CD8-positive, alpha-beta memory T cell (primary cell): ENCODE data around the gene COX7B2. TPM values are rescaled to one million over a fixed set of nuclear protein-coding genes. Genes with fewer than 3 reads are reported as not detected.

Experiments used
- CTCF ChIA-PET: fragments of 350-600 bp; sonication (Branson Sonifier 250); formaldehyde crosslinking; loops from one replicate; lab custom pipeline; 2021; ENCODE audit warnings: antibody characterized with exemption; lab: Charles Lee
- POLR2A ChIA-PET: fragments of 350-600 bp; sonication (Branson Sonifier 250); formaldehyde crosslinking; loops from one replicate; lab custom pipeline; 2021; ENCODE audit warnings: antibody characterized with exemption; lab: Charles Lee
- DNase-seq, 5 donors: peaks; one replicate each; pipeline versions ENCODE4 v3.0.0 to v3.0.0-alpha.2; 2020 to 2022; ENCODE audit warnings: mixed read lengths in 1 of 5
- H3K27ac ChIP-seq: one replicate; pipeline ENCODE4 v1.7.0; 2013; ENCODE audit warnings: low read depth, mild to moderate bottlenecking, low read length, moderate library complexity
- H3K27me3 ChIP-seq: 2 replicates; pipeline ENCODE4 v1.7.0; 2013; ENCODE audit warnings: low read length, mild to moderate bottlenecking; ENCODE audit not compliant: insufficient read depth, poor library complexity, severe bottlenecking
- H3K36me3 ChIP-seq: 2 replicates; pipeline ENCODE4 v1.7.0; 2013; ENCODE audit warnings: mild to moderate bottlenecking, low read length, moderate library complexity; ENCODE audit not compliant: insufficient read depth
- H3K4me1 ChIP-seq: 2 replicates; pipeline ENCODE4 v1.7.0; 2013; ENCODE audit warnings: mild to moderate bottlenecking, low read length, moderate library complexity; ENCODE audit not compliant: insufficient read depth
- H3K4me3 ChIP-seq: 2 replicates; pipeline ENCODE4 v1.7.0; 2013; ENCODE audit warnings: mild to moderate bottlenecking, low read length
- H3K9me3 ChIP-seq: 2 replicates; pipeline ENCODE4 v1.7.0; 2013; ENCODE audit warnings: mild to moderate bottlenecking, low read length
- H3K27ac Mint-ChIP-seq, 8 donors: one replicate each; pipeline ENCODE4 v1.8.0; 2020 to 2021; ENCODE audit warnings: mixed read lengths in 8 of 8, mild to moderate bottlenecking in 6 of 8, inconsistent platforms in 3 of 8, moderate library complexity in 3 of 8
- H3K27me3 Mint-ChIP-seq, 2 donors: one replicate each; pipeline ENCODE4 v1.8.0; 2020 to 2021; ENCODE audit warnings: mixed read lengths in 2 of 2, mild to moderate bottlenecking in 1 of 2, moderate library complexity in 1 of 2
- H3K36me3 Mint-ChIP-seq, 3 donors: one replicate each; pipeline ENCODE4 v1.8.0; 2020 to 2021; ENCODE audit warnings: mixed read lengths in 3 of 3, inconsistent platforms in 1 of 3, mild to moderate bottlenecking in 1 of 3
- H3K4me1 Mint-ChIP-seq, 3 donors: one replicate each; pipeline ENCODE4 v1.8.0; 2020 to 2021; ENCODE audit warnings: mixed read lengths in 3 of 3, inconsistent platforms in 1 of 3, mild to moderate bottlenecking in 1 of 3
- H3K4me3 Mint-ChIP-seq, 7 donors: one replicate each; pipeline ENCODE4 v1.8.0; 2020 to 2021; ENCODE audit warnings: mixed read lengths in 7 of 7, mild to moderate bottlenecking in 6 of 7, moderate library complexity in 4 of 7, inconsistent platforms in 2 of 7
- H3K9me3 Mint-ChIP-seq, 5 donors: one replicate each; pipeline ENCODE4 v1.8.0; 2020 to 2022; ENCODE audit warnings: mixed read lengths in 5 of 5, mild to moderate bottlenecking in 3 of 5, moderate library complexity in 2 of 5, inconsistent platforms in 1 of 5
- polyA plus RNA-seq: library from polyadenylated mRNA; unstranded; fragments of 300-500 nt; fragmentation: Illumina TruSeq; gene quantifications from one replicate; pipeline ENCODE4 v1.2.3, GENCODE V29; 2021
- total RNA-seq, 2 experiments: library from RNA; stranded (reverse); gene quantifications; one replicate each; pipeline ENCODE4 v1.2.3, GENCODE V29; 2021

COX7B2 gene
- total and polyA plus RNA-seq, 3 experiments from 2014 or later = not detected

GRCh38 chr4:46927201-46927600 lies 18.2 kb upstream of the COX7B2 start:
- no peak overlapping the region for H3K27ac Mint-ChIP-seq
- no peaks in the 10 kb centered on the region for H3K9me3 Mint-ChIP-seq
- no peak overlapping the region for H3K27ac ChIP-seq
- H3K9me3 ChIP-seq = no peaks in the 10 kb centered on the region
- H3K4me3 Mint-ChIP-seq = no peak overlapping the region
- no peaks in the 10 kb centered on the region for H3K36me3 ChIP-seq
- no peaks in the 10 kb centered on the region for H3K27me3 ChIP-seq
- no peaks in the 10 kb centered on the region for H3K4me1 ChIP-seq
- H3K4me3 ChIP-seq = no peak overlapping the region
- no peak for DNase-seq
- peaks cover 0 to 13% of the 10 kb centered on the region in 2 donors for H3K27me3 Mint-ChIP-seq
- CTCF ChIA-PET = no interaction called here
- POLR2A ChIA-PET = no interaction called here
- no peaks in the 10 kb centered on the region for H3K36me3 Mint-ChIP-seq
- H3K4me1 Mint-ChIP-seq = no peaks in the 10 kb centered on the region

DNA sequence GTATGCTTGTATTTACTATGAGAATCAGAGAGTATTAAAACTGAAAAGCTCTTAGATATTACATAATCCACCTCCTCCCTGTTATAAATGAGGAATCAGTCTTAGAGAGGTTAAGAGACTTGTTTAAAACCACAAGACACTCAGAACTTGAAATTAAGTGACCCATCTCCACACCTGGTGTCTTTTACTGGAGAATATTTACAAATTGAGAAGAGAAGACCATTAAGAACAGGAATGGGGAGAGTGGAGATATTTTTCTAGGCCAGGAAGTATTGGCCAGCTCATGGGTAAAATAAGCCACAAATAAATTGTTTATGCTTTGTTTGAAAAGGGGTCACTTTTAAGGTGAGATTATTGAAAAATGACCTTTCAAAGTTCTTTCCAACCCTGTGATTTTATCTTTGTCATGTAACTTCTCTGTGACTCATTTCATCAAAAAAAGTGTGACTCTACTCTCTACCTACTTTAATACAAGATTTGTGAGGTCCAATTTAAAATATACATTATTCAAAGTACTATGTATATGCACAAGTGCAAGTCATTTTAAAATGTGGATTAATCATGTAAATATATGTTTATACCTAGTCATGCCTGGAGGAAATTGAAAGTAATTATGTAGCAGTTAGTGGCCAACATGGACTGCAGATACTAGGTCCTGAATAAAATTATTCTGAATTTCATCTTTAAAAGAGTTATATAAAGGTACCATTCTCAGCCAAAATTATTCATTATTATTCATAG lies 15.9 kb upstream of the COX7B2 start:
- Histone ChIP-seq H3K27ac (no peak overlapping the region), H3K27me3 (no peaks in the 10 kb centered on the region), H3K4me3 (no peak overlapping the region), H3K36me3 (no peaks in the 10 kb centered on the region), H3K4me1 (no peaks in the 10 kb centered on the region), H3K9me3 (no peaks in the 10 kb centered on the region)
- Mint-ChIP-seq H3K4me1 (no peaks in the 10 kb centered on the region), H3K4me3 (no peak overlapping the region), H3K27ac (no peak overlapping the region), H3K27me3 (peaks cover 0 to 13% of the 10 kb centered on the region in 2 donors), H3K36me3 (no peaks in the 10 kb centered on the region), H3K9me3 (no peaks in the 10 kb centered on the region)
- CTCF ChIA-PET = no interaction called here
- DNase-seq = no peak
- POLR2A ChIA-PET = no interaction called here

DNA sequence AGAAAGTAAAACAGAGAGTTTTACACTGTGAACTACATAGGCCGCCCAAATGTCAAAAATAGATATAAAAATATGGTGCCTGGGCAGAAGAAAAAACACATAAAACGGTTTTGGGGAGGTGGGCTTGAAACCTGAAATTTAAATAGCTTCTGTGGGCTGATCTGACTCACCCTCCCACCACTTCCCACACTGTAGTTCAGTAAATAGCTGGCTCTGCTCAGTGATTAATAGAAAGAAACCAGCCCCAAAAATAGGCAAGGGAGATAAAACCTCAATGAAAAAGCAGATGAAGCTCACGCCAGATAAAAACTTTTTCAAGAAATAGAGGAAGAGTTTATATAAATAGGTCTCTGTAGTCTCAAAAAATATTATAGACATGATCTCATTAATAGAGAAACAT lies 13.2 kb upstream of the COX7B2 start:
- Histone ChIP-seq H3K4me3 (no peak overlapping the region), H3K27me3 (no peaks in the 10 kb centered on the region), H3K27ac (no peak overlapping the region), H3K9me3 (no peaks in the 10 kb centered on the region), H3K4me1 (no peaks in the 10 kb centered on the region), H3K36me3 (no peaks in the 10 kb centered on the region)
- ChIA-PET CTCF (no interaction called here), POLR2A (no interaction called here)
- DNase-seq = no peak
- Mint-ChIP-seq H3K27ac (no peak overlapping the region), H3K4me1 (no peaks in the 10 kb centered on the region), H3K36me3 (no peaks in the 10 kb centered on the region), H3K4me3 (no peak overlapping the region), H3K9me3 (no peaks in the 10 kb centered on the region), H3K27me3 (peaks cover 0 to 9% of the 10 kb centered on the region in 2 donors)

DNA sequence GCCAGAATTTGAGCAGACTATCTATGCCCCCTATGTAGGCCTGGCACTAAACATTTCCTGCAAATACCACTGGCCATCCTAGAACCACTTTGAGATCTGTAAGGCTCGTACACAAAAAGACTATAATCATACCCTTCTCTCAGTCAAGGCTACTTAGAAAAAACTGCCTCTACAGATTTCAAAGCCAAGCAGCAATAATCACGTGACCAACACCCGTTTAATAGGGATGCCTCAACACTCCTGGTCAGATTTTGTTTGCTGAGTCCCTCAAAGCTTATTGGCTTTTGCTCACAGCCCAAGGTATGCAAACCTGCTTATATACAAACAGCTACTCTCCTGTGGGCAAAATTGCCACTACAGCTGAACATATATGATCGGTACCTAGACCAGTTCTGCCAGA lies 897 bp downstream of the COX7B2 start:
- Histone ChIP-seq H3K4me1 (no peaks in the 10 kb centered on the region), H3K9me3 (no peaks in the 10 kb centered on the region), H3K27me3 (peaks cover 4% of the 10 kb centered on the region), H3K4me3 (no peak overlapping the region), H3K27ac (no peak overlapping the region), H3K36me3 (no peaks in the 10 kb centered on the region)
- H3K27ac Mint-ChIP-seq = no peak overlapping the region
- no peaks in the 10 kb centered on the region for H3K4me1 Mint-ChIP-seq
- no peak overlapping the region for H3K4me3 Mint-ChIP-seq
- no peak for DNase-seq
- ChIA-PET POLR2A (no interaction called here), CTCF (no interaction called here)
- H3K27me3 Mint-ChIP-seq = peaks cover 0 to 1% of the 10 kb centered on the region in 2 donors
- H3K36me3 Mint-ChIP-seq = no peaks in the 10 kb centered on the region
- H3K9me3 Mint-ChIP-seq = peaks cover 0 to 3% (median 0%) of the 10 kb centered on the region in 5 donors

DNA sequence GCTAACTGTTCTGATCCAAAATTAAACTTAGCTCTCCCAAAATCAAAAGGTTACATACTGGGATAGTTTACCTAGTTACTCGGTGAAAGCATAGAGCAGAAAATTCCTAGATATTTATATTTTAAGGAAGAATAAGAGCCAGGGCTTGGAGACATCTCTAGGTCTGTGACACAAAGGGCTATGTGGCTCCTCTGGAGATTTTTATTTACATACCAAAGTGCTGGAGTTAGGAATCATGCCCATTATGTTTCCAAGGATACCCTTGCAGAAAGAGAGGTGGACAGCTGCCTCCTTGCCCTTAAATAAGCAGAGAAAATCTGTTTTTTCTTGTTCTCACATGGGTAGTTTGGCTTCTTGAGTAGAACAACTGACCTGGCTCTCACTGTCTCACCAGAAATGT lies 9.0 kb downstream of the COX7B2 start:
- no peaks in the 10 kb centered on the region for H3K36me3 ChIP-seq
- H3K9me3 Mint-ChIP-seq = no peaks in the 10 kb centered on the region
- H3K4me1 ChIP-seq = no peaks in the 10 kb centered on the region
- no peaks in the 10 kb centered on the region for H3K4me1 Mint-ChIP-seq
- no peaks in the 10 kb centered on the region for H3K27me3 Mint-ChIP-seq
- H3K27ac Mint-ChIP-seq = no peak overlapping the region
- H3K27me3 ChIP-seq = no peaks in the 10 kb centered on the region
- no peak for DNase-seq
- H3K4me3 Mint-ChIP-seq = no peak overlapping the region
- H3K9me3 ChIP-seq = no peaks in the 10 kb centered on the region
- no peaks in the 10 kb centered on the region for H3K36me3 Mint-ChIP-seq
- H3K27ac ChIP-seq = no peak overlapping the region
- CTCF ChIA-PET = no interaction called here
- POLR2A ChIA-PET = no interaction called here
- H3K4me3 ChIP-seq = no peak overlapping the region

DNA sequence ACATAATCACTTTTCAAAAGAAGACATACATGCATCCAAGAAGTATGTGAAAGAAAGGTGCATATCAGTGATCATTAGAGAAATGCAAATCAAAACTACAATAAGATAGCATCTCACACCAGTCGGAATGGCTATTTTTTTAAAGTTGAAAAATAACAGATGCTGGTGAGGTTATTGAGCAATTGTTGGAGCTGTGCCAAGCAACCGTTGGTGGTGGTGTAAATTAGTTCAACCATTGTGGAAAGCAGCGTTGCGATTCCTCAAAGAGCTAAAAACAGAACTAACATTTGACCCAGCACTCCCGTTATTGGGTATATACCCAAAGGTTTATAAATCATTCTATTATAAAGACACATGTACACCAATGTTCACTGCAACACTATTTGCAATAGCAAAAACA lies 14.2 kb downstream of the COX7B2 start:
- H3K4me1 ChIP-seq = no peaks in the 10 kb centered on the region
- H3K36me3 Mint-ChIP-seq = no peaks in the 10 kb centered on the region
- H3K4me1 Mint-ChIP-seq = no peaks in the 10 kb centered on the region
- H3K27me3 Mint-ChIP-seq = no peaks in the 10 kb centered on the region
- H3K36me3 ChIP-seq = no peaks in the 10 kb centered on the region
- H3K4me3 ChIP-seq = no peak overlapping the region
- H3K27me3 ChIP-seq = no peaks in the 10 kb centered on the region
- CTCF ChIA-PET = no interaction called here
- H3K9me3 Mint-ChIP-seq = no peaks in the 10 kb centered on the region
- no peaks in the 10 kb centered on the region for H3K9me3 ChIP-seq
- no peak overlapping the region for H3K27ac Mint-ChIP-seq
- POLR2A ChIA-PET = no interaction called here
- no peak overlapping the region for H3K27ac ChIP-seq
- H3K4me3 Mint-ChIP-seq = no peak overlapping the region
- no peak for DNase-seq

- H3K4me1 ChIP-seq = no peaks in the 10 kb centered on the region
- H3K4me3 ChIP-seq = no peak overlapping the region
- Mint-ChIP-seq H3K4me1 (no peaks in the 10 kb centered on the region), H3K4me3 (no peak overlapping the region), H3K9me3 (no peaks in the 10 kb centered on the region), H3K36me3 (no peaks in the 10 kb centered on the region), H3K27ac (no peak overlapping the region), H3K27me3 (no peaks in the 10 kb centered on the region)
- no peak for DNase-seq
- no peaks in the 10 kb centered on the region for H3K27me3 ChIP-seq
- H3K9me3 ChIP-seq = no peaks in the 10 kb centered on the region
- no peak overlapping the region for H3K27ac ChIP-seq
- ChIA-PET CTCF (no interaction called here), POLR2A (no interaction called here)
- no peaks in the 10 kb centered on the region for H3K36me3 ChIP-seq
Observed at GRCh38 chr4:46890056-46890455, 19.0 kb downstream of the COX7B2 start.

GRCh38 chr4:46889410-46889809 lies 19.6 kb downstream of the COX7B2 start:
- DNase-seq = no peak
- H3K9me3 ChIP-seq = no peaks in the 10 kb centered on the region
- POLR2A ChIA-PET = no interaction called here
- H3K4me1 ChIP-seq = no peaks in the 10 kb centered on the region
- Mint-ChIP-seq H3K9me3 (no peaks in the 10 kb centered on the region), H3K36me3 (no peaks in the 10 kb centered on the region), H3K4me3 (no peak overlapping the region), H3K4me1 (no peaks in the 10 kb centered on the region), H3K27ac (no peak overlapping the region), H3K27me3 (no peaks in the 10 kb centered on the region)
- CTCF ChIA-PET = no interaction called here
- H3K36me3 ChIP-seq = no peaks in the 10 kb centered on the region
- no peak overlapping the region for H3K27ac ChIP-seq
- no peak overlapping the region for H3K4me3 ChIP-seq
- H3K27me3 ChIP-seq = no peaks in the 10 kb centered on the region
